HG03064 (cell line): ENCODE measurements around the gene RPL22.
"Not testable (repeated sequence)": the region's sequence is repeated elsewhere in the genome, so short reads cannot be mapped to it uniquely, and the experiment has no call there.

Experiments
- ATAC-seq: cut with Tn5 transposase; IDR thresholded peaks from one replicate; pipeline ENCODE4 v1.9.1; 2021; ENCODE audit warnings: low read depth; ENCODE audit not compliant: unreplicated experiment

The RPL22 gene

DNA sequence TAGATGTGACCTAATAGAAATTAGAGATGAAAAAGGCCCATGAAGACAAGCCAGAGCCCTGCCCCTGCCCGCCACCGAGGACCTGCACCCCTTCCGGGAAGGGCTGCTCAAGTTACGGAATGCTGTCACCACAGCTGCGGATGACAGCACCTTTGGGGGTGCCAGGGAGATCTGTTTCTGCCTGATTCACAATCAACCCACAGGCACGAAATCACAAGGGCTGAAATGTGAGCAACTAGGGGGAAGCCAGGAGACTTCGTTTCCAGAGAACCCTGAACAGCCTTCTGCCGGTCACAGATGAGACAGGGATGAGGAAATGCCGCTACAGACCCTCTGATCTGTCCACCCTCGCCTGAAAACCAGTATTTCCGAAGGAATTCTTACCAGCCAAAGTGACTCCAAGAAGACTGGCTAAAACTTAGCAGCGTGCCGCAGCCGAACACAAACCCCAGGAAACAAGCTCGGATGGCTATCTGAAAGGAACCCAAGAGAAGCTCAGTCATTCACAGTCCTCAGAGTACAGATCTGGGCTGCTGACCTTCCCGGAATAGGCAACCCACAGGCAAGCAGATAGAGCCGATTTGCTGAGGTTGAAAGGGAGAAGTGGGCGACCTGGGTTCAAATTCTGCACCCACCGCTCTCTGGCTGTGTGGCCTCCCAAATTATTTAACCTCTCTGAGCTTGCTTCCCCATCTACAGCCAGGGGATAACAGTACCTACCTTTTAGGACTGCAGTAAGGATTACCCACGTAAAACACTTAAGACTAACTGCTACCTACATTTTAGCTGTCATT is 35.3 kb upstream of the RPL22 start:
- ATAC-seq = no peak

DNA sequence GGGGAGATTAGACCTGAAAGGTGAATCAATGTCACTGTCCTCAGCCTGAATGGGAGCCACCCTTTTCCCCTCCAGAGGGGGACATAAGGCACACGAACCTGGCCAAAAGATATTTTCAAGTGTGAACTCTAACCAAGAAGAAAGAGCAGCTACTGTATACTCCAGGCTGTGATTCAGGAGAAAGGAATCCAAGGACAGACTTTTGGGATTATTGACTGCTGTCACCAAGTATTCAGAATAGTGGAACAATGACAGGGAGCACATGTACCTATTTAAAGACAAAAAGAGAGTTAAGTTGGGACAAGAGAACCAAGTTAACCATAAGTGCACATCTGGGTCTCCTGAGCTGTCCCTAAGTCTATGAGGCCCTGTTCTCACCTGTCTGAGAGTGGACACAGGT is 34.0 kb upstream of the RPL22 start:
- no peak for ATAC-seq

DNA sequence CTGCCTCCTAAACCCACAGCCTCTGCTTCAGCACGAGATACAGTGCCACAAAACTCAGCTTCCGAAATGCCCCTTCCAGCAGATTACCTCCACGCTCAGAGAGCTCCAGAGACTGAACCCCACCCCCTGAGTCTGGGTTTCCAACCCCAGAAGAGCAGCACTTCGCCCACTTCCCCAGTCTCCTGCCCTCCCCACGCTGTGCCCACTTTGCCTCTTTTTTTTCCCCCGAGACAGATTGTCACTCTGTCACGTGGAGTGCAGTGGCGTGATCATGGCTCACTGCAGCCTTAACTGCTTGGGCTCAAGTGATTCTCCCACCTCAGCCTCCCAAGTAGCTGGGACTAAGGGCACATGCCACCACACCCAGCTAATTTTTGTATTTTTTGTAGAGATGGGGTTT is 26.3 kb upstream of the RPL22 start:
- ATAC-seq = no peak

DNA sequence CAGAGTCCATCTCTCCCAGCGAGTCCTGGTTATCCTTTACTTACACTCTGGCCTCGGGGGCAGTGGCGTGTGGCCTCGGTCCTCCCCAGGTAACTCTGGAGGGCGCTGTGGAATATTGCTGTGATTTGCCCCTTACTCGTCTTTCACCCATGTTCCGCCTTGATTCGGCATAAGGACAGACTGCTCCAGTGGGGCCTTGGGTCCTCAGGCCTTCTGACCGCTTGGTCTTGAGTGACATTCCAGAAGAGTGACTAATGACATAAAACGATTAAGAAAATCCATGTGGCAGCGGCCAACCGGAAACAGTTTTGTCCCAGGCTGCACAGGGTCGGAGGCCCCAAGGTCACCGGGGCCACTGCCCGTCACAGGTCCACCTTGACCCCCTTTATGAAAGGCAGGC is 25.3 kb upstream of the RPL22 start:
- no peak for ATAC-seq

DNA sequence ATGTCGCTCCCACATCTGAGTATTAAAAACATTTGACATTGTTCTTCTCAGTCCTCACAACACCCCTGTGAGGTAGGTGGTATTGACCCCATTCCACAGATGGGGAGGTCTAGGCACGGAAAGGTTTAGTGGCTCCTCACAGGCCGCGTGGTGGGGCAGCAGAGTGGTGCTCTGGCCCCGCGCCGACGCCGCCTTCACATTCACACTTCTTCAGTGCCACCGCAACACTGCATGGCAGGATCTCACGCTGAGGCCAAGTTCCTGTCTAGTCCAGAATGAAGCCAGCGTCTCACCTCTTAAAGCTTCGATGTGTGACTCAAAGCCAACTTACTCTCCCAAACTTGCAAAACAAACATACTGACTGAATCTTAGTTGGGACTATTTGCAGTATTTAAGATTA is 24.2 kb upstream of the RPL22 start:
- ATAC-seq = no peak

DNA sequence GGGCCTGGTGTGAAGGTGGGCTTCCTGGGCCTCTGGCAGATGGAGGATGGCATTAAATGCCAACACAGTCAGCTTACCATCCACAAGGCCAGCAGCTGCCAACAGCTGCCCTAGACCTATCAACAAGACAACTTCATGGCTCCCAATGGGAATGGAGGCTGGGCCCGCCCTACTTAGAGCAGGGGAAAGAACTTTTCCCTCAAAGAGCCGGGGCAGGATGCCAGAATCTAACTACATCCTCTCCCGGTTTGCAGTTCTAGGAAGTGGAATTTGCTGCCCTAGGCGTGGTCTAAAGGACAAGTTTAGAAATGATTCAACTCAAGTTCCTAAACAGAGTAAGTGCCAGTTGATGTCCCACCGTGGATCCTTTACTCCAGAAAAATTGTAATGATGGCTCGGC is 23.2 kb upstream of the RPL22 start:
- ATAC-seq = no peak

DNA sequence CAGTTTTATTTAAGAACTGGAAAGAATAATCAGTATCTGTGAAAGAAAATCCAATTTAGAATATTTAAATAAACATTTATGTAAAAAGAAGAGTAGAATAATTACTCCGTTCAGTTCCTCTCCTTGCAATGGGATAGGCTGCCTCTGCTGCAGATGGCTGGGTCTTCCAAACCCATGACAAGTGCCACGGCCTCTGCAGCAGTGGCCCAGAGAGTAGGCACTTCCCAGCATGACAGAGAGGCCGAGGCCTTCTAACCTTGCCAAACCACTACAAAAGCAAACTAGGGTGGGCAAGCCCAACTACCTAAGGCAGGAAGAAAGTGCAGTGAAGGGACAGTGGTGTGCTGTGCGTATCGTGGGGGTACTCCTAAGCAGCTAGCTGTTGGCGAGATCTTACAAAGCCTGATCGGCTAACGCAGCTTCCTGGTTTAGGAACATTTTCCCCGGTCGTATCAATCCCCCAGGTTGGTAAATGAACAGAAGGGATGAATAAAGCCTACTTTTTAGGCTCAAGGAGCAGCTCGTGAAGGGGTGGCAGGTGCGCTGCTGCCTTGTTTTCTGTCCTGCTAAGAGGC is 21.9 kb upstream of the RPL22 start:
- no peak for ATAC-seq

DNA sequence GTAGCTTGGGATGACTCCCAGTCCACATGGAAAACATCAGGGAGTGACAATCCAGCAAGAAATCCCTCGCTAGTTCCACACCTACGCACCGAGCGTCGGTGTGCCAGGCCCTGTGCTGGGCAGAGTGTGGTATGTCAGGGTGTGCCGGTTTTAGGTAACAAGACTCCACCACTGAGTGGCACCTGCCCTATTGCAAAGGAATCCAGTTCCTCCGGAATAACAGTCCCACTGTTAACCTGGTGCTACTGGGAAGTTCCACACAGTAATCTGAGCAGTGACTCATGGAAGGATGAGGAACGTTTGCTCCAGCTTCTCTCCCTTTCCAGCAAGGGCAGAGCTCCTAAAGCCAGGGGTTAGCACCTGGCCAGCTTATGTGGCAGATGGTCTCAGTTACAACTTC is 20.8 kb upstream of the RPL22 start:
- ATAC-seq = no peak

DNA sequence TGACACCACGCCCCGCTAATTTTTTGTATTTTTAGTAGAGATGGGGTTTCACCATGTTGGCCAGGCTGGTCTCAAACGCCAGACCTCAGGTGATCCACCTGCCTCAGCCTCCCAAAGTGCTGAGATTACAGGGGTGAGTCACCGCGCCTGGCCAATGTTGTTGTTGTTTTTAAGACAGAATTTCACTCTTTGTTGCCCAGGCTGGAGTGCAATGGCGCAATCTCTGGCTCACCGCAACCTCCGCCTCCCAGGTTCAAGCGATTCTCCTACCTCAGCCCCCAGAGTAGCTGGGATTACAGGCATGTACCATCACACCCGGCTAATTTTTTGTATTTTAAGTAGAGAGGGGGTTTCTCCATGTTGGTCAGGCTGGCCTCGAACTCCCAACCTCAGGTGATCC is 20.2 kb upstream of the RPL22 start:
- not testable (repeated sequence) for ATAC-seq

DNA sequence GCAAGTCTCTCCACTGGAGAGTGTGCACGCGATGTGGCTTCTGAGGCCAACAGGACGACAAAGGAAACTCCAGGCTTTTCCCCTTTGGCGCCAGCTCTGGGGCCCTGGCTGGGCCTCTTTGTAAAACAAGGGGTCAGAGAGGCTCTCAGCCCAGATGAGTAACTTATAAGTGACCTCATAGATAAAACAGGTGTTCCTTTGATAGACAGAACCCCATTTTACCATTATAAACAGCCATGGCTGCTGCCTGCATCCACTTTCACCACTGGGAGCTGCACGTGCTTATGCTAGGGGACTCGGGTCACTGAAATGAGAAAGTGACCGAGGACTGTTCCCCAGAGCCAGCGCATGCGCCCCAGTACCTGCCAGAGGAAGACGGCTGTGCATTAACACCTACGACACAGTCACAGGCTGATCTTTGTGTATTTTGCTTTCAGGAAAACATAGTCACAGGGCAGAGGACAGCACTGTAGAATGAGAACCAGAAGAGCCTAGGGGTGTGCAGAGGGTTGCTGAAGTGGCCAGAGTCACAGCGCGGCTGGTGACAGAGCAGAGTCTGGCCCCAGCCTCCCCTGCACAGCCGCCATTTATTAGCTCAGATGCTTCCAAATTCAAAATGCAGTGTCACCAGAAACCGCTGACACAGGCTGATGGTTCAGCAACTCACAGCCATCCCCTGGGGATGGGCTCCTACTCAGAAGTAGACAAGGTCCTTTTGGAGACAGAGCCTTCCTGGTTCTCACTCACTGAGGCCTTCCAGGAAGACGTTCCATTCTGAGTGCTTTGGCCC is 19.2 kb upstream of the RPL22 start:
- no peak for ATAC-seq

DNA sequence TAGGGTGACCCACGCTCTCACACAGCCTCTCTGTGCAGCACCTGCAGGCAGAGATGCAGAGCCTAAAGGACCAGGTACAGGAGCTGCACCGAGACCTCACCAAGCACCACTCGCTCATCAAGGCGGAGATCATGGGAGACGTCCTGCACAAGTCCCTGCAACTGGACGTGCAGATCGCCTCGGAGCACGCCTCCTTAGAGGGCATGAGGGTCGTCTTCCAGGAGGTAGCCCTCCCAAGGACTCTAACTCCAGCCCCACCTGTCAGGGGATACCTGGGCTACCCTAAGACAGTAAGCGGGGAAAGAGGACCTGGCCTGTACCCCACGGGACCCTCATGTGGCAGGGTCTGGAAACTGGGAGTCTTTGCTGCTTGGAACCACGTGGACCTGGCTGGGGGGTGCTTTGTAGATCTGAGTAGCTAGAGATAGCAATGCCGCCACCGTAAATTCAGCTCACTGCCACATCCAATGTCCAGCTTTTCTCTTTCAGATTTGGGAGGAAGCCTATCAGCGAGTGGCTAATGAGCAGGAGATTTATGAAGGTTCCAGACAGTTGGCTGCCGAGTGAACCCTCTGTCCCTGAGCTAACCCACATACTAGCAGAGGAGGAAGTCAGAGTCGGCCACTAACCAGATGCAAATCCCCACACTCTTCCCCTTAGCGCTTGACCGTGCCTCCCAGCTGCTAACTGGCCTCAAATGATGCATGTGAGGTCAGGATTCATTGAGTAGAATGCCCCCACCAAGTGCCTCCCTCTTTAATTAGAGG is 13.0 kb upstream of the RPL22 start:
- no peak for ATAC-seq

DNA sequence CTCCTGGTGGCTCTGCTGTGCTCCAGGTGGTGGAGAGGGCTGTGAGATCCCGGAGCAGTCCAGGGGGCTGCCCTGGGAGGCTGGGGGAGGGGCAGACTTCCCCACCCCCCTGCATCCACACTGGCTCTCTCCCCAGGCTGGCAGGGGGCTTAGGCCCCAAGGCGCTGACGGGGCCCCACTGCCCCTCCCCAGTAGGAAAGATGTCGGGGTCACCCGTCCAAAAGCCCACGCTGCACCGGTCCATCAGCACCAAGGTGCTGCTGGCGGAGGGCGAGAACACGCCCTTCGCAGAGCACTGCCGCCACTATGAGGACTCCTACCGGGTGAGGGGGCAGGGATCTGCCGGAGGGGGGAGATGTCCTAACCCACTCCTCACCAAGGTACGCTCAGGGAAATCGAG is 12.3 kb upstream of the RPL22 start:
- ATAC-seq = no peak

DNA sequence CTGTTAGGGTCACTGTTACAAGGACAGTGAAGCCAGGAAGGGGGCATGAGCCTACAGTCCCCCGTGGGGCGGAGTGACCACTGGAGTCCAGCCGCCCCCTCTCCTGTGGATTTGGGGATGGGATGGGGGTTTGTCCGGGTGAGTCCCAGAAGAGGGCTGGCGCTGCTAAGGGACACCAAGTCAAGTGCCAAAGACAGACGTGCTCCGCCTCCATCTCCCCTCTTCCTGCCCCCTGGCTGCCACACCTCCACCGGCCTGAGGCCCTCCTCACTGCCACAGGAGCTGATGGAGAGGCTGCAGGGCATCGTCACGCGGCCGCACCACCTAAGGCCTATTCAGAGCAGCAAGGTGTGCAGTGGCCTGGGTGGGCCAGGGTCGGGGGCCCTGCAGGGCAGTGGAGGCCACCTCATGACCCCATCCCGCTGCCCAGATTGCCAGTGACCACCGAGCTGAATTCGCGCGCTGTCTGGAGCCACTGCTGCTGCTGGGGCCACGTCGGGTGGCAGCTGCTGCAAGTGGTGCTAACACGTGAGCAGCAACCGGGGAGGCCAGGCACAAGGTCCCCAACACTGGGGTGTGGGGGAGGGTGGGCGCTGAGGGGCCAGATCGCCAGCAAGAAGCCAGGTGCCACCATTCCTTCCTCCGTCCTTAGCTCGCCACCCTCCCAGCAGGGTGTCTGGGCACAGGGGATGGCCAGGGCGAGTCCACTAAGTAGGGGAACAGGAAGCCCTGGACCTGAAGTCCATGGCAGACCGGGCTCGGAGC is 11.4 kb upstream of the RPL22 start:
- ATAC-seq = no peak

DNA sequence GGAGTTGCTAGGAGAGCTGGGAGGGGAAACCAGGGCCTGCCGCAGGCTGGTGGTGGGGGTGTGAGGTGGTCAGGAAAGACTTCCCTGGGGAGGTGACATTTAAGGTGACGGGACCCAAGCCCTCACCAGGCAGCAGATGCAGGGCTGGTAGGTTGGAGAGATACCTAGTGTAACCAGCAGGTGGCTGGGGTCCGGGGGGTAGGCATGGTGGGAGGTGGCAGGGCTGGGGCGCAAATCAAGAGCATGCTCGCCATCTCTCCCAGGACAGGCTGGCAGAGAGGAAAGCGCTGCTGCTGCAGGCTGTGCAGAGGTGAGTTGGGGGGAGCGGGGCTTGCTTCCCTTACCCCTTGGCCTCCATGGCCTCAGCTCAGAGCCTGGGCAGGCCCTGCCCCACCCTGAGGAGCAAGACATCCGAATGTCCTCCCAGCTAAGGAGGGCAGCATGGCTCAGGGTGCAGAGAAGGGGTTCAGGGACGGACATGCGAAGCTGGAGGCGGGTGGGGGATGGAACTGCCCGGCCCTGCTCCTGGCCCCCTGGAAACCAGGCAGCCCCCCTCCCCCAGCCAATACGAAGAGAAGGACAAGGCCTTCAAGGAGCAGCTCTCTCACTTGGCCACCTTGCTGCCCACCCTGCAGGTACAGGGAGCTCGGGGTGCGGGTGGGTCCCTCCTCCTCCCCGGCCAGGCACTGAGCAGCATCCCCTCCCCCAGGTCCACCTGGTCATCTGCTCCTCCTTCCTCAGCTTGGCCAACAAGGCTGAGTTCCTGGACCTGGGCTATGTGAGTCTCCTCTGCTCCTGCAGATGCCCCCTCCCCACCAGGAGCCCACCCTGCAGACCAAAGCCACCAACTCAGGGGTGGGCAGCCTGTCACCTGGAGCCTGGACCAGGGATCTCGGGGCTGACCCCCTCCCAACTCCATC is 10.5 kb upstream of the RPL22 start:
- ATAC-seq = no peak

DNA sequence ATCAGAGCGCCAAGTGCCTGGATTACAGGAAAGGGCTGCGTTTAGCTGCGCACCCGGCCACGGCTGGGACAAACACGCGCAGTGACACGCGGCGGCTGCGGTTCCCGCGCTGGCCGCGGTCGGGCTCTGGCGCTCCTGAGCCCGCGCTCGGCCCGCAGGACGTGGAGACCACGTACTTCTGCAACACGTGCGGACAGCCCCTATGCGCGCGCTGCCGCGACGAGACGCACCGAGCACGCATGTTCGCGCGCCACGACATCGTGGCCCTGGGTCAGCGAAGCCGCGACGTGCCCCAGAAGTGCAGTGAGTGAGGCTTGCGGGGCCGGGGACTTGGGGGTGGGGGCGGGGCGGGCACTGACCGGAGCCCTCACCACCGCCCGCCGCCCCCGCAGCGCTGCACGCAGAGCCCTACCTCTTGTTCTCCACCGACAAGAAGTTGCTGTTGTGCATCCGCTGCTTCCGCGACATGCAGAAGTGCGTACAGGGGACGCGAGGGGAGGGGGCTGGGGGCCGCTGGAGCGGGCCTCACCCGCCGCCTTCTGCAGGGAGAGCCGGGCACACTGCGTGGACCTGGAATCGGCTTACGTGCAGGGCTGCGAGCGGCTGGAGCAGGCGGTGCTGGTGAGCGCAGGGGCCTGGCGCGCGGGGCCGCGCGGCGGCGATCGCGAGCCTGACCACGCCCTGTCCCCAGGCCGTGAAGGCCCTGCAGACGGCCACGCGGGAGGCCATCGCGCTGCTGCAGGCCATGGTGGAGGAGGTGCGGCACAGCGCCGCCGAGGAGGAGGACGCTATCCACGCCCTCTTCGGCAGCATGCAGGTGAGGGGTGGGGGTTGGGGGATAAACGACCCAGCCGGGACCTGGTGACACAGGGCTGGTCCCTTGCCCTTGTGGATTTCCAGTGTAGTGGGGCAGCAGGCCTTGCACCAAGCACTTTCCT is 9.6 kb upstream of the RPL22 start:
- ATAC-seq = no peak

DNA sequence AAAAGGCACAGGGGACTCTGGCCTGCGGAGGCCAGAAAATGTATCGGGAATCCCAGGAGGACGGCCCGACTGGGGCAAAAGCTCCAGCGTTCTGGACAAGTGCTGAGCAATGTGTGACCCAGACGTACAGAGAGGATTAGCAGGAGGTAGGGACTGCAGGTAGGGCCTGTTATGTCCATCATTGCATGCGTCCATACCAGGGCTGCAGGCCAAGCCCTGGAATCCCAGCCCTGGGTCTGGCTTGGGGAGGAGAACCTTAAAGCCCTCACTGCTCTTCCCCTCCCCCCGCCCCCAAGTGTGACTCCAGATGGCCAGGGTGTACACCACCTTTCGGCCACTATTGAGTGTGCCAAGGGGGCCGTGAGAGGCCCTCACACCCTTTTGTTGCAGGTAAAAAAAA is 8.5 kb upstream of the RPL22 start:
- no peak for ATAC-seq

DNA sequence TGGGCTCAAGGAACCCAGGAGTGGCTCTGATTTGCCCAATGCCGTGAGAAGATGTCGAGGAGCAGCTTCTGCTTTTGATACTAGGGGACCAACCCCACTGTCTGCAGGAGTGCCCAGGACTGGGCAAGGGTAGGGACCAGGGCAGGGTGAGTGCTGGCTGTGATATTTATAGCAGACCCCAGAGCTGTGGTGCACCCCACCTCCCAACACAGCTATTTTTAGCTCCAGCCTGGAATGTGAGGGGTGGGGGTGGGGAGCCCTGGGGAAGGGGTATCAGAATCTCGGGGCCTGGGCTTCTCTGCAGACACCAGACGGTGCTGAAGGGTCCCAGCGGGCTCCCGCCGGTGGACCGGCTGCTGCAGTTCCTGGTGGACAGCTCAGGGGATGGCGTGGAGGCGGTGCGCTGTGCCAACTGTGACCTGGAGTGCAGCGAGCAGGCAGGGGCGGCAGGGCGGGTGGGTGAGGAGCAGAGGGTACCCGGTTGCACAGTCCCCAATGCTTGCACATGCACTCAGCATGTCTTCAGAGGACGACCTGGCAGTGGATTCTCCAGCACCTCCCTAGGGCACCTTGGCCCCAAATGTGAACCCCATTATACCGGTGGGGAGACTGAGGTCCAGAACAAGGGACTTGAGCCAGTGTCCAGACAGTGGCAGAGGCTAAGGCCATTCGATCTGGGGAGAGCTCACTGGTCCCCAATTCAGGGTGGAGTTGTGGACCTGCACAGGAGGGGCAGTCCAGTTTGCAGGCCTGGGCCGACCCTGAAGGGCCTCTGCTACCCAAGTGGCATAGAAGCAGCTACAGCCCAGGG is 7.9 kb upstream of the RPL22 start:
- ATAC-seq = no peak

DNA sequence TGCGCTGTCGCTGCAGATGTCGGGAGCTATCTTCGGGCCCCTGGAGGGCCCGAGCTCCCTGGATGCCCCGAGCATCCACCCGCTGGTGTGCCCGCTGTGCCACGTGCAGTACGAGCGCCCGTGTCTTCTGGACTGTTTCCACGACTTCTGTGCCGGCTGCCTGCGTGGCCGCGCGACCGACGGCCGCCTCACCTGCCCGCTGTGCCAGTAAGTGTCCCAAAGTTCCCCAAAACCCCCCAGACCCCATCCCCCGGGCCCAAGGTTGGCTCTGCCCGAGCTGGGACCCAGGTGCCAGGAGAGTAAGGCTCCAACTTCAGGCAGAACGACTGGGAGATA is 7.1 kb upstream of the RPL22 start:
- ATAC-seq = no peak
